Natural killer cell (primary cell): Measurements from ENCODE around the gene LDB2. TPM values are rescaled to one million over a fixed set of nuclear protein-coding genes. Genes with fewer than 3 reads are reported as not detected.

ENCODE experiments used
- ATAC-seq, 3 donors: fragments of 150-1000 bp in 2 of 3; fragments of 200-7000 bp in 1 of 3; cut with Tn5 transposase; 1 replicate in 1 of 3; 2 replicates in 2 of 3; pipeline ENCODE4 v1.10.0; 2021; ENCODE audit warnings: mild to moderate bottlenecking in 2 of 3, moderate library complexity in 2 of 3
- DNase-seq, 2 donors: peaks; one replicate each; pipeline versions ENCODE4 v3.0.0 to v3.0.0-alpha.2; 2013 to 2021; ENCODE audit warnings: mixed read lengths in 1 of 2
- H3K27ac ChIP-seq: one replicate; pipeline ENCODE4 v1.5.1; 2013; ENCODE audit warnings: mild to moderate bottlenecking, low read length
- H3K27me3 ChIP-seq: one replicate; pipeline ENCODE4 v1.6.1; 2013; ENCODE audit warnings: low read length; ENCODE audit not compliant: control insufficient read depth, insufficient read depth
- H3K36me3 ChIP-seq: one replicate; pipeline ENCODE4 v1.6.1; 2013; ENCODE audit warnings: low read length; ENCODE audit not compliant: control insufficient read depth, insufficient read depth
- H3K4me1 ChIP-seq: one replicate; pipeline ENCODE4 v1.6.1; 2013; ENCODE audit warnings: low read length; ENCODE audit not compliant: control insufficient read depth, insufficient read depth
- H3K4me3 ChIP-seq: one replicate; pipeline ENCODE4 v1.5.1; 2013; ENCODE audit warnings: low read length
- H3K9me3 ChIP-seq: one replicate; pipeline ENCODE4 v1.6.1; 2013; ENCODE audit warnings: low read length; ENCODE audit not compliant: control insufficient read depth, insufficient read depth
- H3K27ac Mint-ChIP-seq, 2 donors: one replicate each; pipeline ENCODE4 v1.8.0; 2022; ENCODE audit warnings: mild to moderate bottlenecking in 2 of 2, mixed read lengths in 2 of 2, moderate library complexity in 1 of 2
- H3K27me3 Mint-ChIP-seq, 2 donors: one replicate each; pipeline ENCODE4 v1.8.0; 2022; ENCODE audit warnings: low read depth in 2 of 2, mixed read lengths in 2 of 2
- H3K36me3 Mint-ChIP-seq: one replicate; pipeline ENCODE4 v1.8.0; 2022; ENCODE audit warnings: mixed read lengths
- H3K4me1 Mint-ChIP-seq, 2 donors: one replicate each; pipeline ENCODE4 v1.8.0; 2022; ENCODE audit warnings: mixed read lengths in 2 of 2
- H3K4me3 Mint-ChIP-seq: one replicate; pipeline ENCODE4 v1.8.0; 2022; ENCODE audit warnings: mild to moderate bottlenecking, moderate library complexity, mixed read lengths
- H3K9me3 Mint-ChIP-seq, 2 donors: one replicate each; pipeline ENCODE4 v1.8.0; 2022; ENCODE audit warnings: mixed read lengths in 2 of 2
- CTCF ChIP-seq: fragments of 200-600 bp; IDR thresholded peaks from one replicate; pipeline ENCODE4 v1.8.0; 2022; ENCODE audit warnings: antibody characterized with exemption
- WGBS: methylation state at CpG from one replicate; pipeline ENCODE4 v1.1.7; 2013; ENCODE audit warnings: missing lambda C conversion rate; ENCODE audit not compliant: insufficient coverage; 5-methylcytosine and 5-hydroxymethylcytosine counted together
- intact Hi-C: fragments of 100-400 bp; cut with micrococcal nuclease; formaldehyde crosslinking; loops from one replicate; pipeline ENCODE4 v1.14.2; 2022
- total RNA-seq, 4 donors: library from RNA; stranded (reverse); fragments of 120-200 nt in 1 of 4; gene quantifications; one replicate each; pipeline versions ENCODE4 v1.2.3 to v1.2.4, GENCODE V29; 2013 to 2022

The LDB2 gene
- total RNA-seq, 3 donors from 2014 or later (not counting 1 experiment from before 2014, with no cell fraction given) = 8.2 to 14.2 (median 13.6) TPM

DNA sequence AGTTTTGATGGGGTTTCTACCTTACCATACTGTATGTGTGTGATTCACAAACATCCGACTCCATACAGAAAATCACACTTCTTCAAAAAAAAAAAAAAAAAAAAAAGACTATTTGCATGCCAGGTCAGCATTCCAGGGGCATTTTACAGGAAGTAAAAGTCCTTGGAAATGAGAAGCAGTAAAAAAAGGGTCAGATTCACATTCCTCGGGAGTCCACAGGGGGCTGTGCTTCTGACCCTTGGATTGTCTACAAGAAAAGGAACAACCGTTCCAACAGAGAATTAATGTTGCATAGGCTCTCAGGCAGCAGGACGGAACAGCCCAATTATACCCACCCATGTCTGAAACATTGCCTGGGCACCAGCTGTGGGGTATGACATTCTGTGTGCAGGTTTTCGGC lies 290.3 kb downstream of the LDB2 start:
- no peak for TF ChIP-seq CTCF
- H3K9me3 Mint-ChIP-seq = peaks cover 3 to 12% of the 10 kb centered on the region in 2 donors
- no peak overlapping the region for H3K27ac Mint-ChIP-seq
- no peaks in the 10 kb centered on the region for H3K27me3 ChIP-seq
- H3K9me3 ChIP-seq = no peaks in the 10 kb centered on the region
- ATAC-seq (no peak), DNase-seq (no peak)
- WGBS = 90% methylated on average over 4 of the region's 5 CpGs
- no peaks in the 10 kb centered on the region for H3K27me3 Mint-ChIP-seq
- no peaks in the 10 kb centered on the region for H3K4me1 Mint-ChIP-seq
- H3K27ac ChIP-seq = no peak overlapping the region
- H3K4me1 ChIP-seq = no peaks in the 10 kb centered on the region
- no peaks in the 10 kb centered on the region for H3K36me3 ChIP-seq
- H3K36me3 Mint-ChIP-seq = no peaks in the 10 kb centered on the region
- no peak overlapping the region for H3K4me3 Mint-ChIP-seq
- no peak overlapping the region for H3K4me3 ChIP-seq
- intact Hi-C loops = no loop called here

GRCh38 chr4:16607241-16608066 lies 291.0 kb downstream of the LDB2 start:
- Histone ChIP-seq H3K27ac (no peak overlapping the region), H3K36me3 (no peaks in the 10 kb centered on the region), H3K27me3 (no peaks in the 10 kb centered on the region), H3K4me1 (no peaks in the 10 kb centered on the region), H3K4me3 (no peak overlapping the region), H3K9me3 (no peaks in the 10 kb centered on the region)
- Mint-ChIP-seq H3K27ac (no peak overlapping the region), H3K4me3 (no peak overlapping the region), H3K4me1 (no peaks in the 10 kb centered on the region), H3K9me3 (peaks cover 3 to 12% of the 10 kb centered on the region in 2 donors), H3K36me3 (no peaks in the 10 kb centered on the region), H3K27me3 (no peaks in the 10 kb centered on the region)
- TF ChIP-seq CTCF = no peak
- DNase-seq = no peak
- ATAC-seq = no peak
- 75% methylated on average over 7 of the region's 7 CpGs for WGBS
- intact Hi-C loops = no loop called here

GRCh38 chr4:16606691-16607090 lies 291.8 kb downstream of the LDB2 start:
- intact Hi-C loops = no loop called here
- Mint-ChIP-seq H3K4me1 (no peaks in the 10 kb centered on the region), H3K27me3 (no peaks in the 10 kb centered on the region), H3K9me3 (peaks cover 0 to 8% of the 10 kb centered on the region in 2 donors), H3K36me3 (no peaks in the 10 kb centered on the region), H3K27ac (no peak overlapping the region), H3K4me3 (no peak overlapping the region)
- ATAC-seq = no peak
- no peaks in the 10 kb centered on the region for H3K9me3 ChIP-seq
- H3K36me3 ChIP-seq = no peaks in the 10 kb centered on the region
- no peak overlapping the region for H3K27ac ChIP-seq
- no peaks in the 10 kb centered on the region for H3K4me1 ChIP-seq
- H3K27me3 ChIP-seq = no peaks in the 10 kb centered on the region
- DNase-seq = no peak
- no peak overlapping the region for H3K4me3 ChIP-seq
- 82% methylated on average over 2 of the region's 2 CpGs for WGBS
- TF ChIP-seq CTCF = no peak

GRCh38 chr4:16603178-16603577 lies 295.3 kb downstream of the LDB2 start:
- Mint-ChIP-seq H3K4me3 (no peak overlapping the region), H3K4me1 (peaks cover 13 to 14% of the 10 kb centered on the region in 2 donors), H3K9me3 (peaks cover 0 to 4% of the 10 kb centered on the region in 2 donors), H3K36me3 (no peaks in the 10 kb centered on the region), H3K27ac (no peak overlapping the region), H3K27me3 (no peaks in the 10 kb centered on the region)
- no peak for TF ChIP-seq CTCF
- Histone ChIP-seq H3K36me3 (no peaks in the 10 kb centered on the region), H3K9me3 (no peaks in the 10 kb centered on the region), H3K4me3 (no peak overlapping the region), H3K4me1 (peaks cover 11% of the 10 kb centered on the region), H3K27ac (no peak overlapping the region), H3K27me3 (no peaks in the 10 kb centered on the region)
- WGBS = 94% methylated on average over 3 of the region's 4 CpGs
- ATAC-seq (no peak), DNase-seq (no peak)
- intact Hi-C loops = no loop called here
